ENCODE results near the gene PTBP1.

- TF ChIP-seq POLR2A (IDR thresholded peaks at IDR 0.05; ENCODE audit: low read length): no peak
- TF ChIP-seq GATA1 (IDR thresholded peaks at IDR 0.05; ENCODE audit: low read depth, low read length): no peak
Observed at GRCh38 chr19:850979-851335, 53.7 kb downstream of the PTBP1 start.
